HepG2 (cell line): ENCODE measurements around the gene ISCA1. TPM values are rescaled to one million over a fixed set of nuclear protein-coding genes. Genes with fewer than 3 reads are reported as not detected.

Experiments
- ATAC-seq: fragments of 200-7000 bp; cut with Tn5 transposase; 3 replicates; pipeline ENCODE4 v1.9.1; 2020; ENCODE audit warnings: mild to moderate bottlenecking, moderate library complexity
- BruUV-seq: library from RNA; stranded (reverse); fragments of 400-500 nt; replicated peaks from 2 replicates; lab custom pipeline; 2021; lab: Mats Ljungman, UMichigan
- CTCF ChIA-PET: fragments of 300-600 bp; formaldehyde crosslinking; extraction: SDS; loops from one replicate; lab custom pipeline; 2021; ENCODE audit warnings: low total read pairs, inconsistent platforms, low intra/inter-chr PET ratio; lab: Yijun Ruan, JAX
- POLR2A ChIA-PET: fragments of 350-600 bp; sonication (Branson Sonifier 250); formaldehyde crosslinking; loops from one replicate; lab custom pipeline; 2020; ENCODE audit warnings: antibody characterized with exemption, inconsistent platforms; lab: Yijun Ruan, JAX
- DNase-seq: peaks from one replicate; pipeline ENCODE4 v3.0.0-alpha.2; 2015; ENCODE audit warnings: low spot score
- FAIRE-seq: peaks from 3 replicates; lab custom pipeline; 2011; peaks lifted over from hg19 to GRCh38; lab: Jason Lieb, UNC
- H2AFZ ChIP-seq: one replicate; pipeline ENCODE4 v1.6.1; 2011; ENCODE audit warnings: low read length, inconsistent platforms
- H3K27ac ChIP-seq: fragments of 300-600 bp; 3 replicates; pipeline ENCODE4 v1.8.0; 2011; ENCODE audit warnings: mixed run types, mild to moderate bottlenecking, mixed read lengths, low read length, inconsistent platforms; ENCODE audit not compliant: insufficient read depth; ENCODE audit errors: extremely low read length
- H3K27me3 ChIP-seq, 2 experiments: fragments of 200-600 bp in 1 of 2; 2 replicates in 1 of 2; 3 replicates in 1 of 2; pipeline versions ENCODE4 v1.6.0 to v1.8.0; 2011; ENCODE audit warnings: low read length in 2 of 2, mild to moderate bottlenecking in 2 of 2, moderate library complexity in 2 of 2, inconsistent platforms in 1 of 2; ENCODE audit not compliant: insufficient read depth in 2 of 2, control insufficient read depth in 1 of 2
- H3K36me3 ChIP-seq, 2 experiments: fragments of 200-600 bp in 1 of 2; replicated peaks in 1 of 2; 2 replicates in 1 of 2; 3 replicates in 1 of 2; pipeline versions ENCODE4 v1.5.1 to v1.8.0; 2011; ENCODE audit warnings: low read length in 2 of 2, inconsistent platforms in 1 of 2; ENCODE audit not compliant: insufficient read depth in 2 of 2, control insufficient read depth in 1 of 2
- H3K4me1 ChIP-seq: 2 replicates; pipeline ENCODE4 v1.5.1; 2012; ENCODE audit warnings: low read length, inconsistent platforms; ENCODE audit not compliant: insufficient read depth
- H3K4me2 ChIP-seq: 2 replicates; pipeline ENCODE4 v1.6.0; 2011; ENCODE audit warnings: low read depth, low read length, inconsistent platforms
- H3K4me3 ChIP-seq, 3 experiments: fragments of 200-600 bp in 1 of 3; sonication (generic), shearing (Covaris generic) in 1 of 3; replicated peaks in 1 of 3; 2 replicates each; pipeline ENCODE4 v1.5.1; 2011 to 2016; ENCODE audit warnings: low read length in 3 of 3, inconsistent platforms in 2 of 3, low read depth in 2 of 3, mild to moderate bottlenecking in 2 of 3, control low read depth in 1 of 3, mixed read lengths in 1 of 3; ENCODE audit not compliant: insufficient read depth in 1 of 3
- H3K79me2 ChIP-seq: one replicate; pipeline ENCODE4 v1.6.1; 2011; ENCODE audit warnings: low read length, inconsistent platforms; ENCODE audit not compliant: insufficient read depth
- H3K9ac ChIP-seq: 2 replicates; pipeline ENCODE4 v1.6.0; 2011; ENCODE audit warnings: mild to moderate bottlenecking, low read depth, low read length, inconsistent platforms; ENCODE audit not compliant: insufficient read depth
- H3K9me3 ChIP-seq: 2 replicates; pipeline ENCODE4 v1.5.1; 2012; ENCODE audit warnings: mild to moderate bottlenecking, low read length
- H4K20me1 ChIP-seq: 2 replicates; pipeline ENCODE4 v1.6.0; 2011; ENCODE audit warnings: inconsistent platforms, mild to moderate bottlenecking, low read length, moderate library complexity; ENCODE audit not compliant: insufficient read depth
- ARNT ChIP-seq: fragments of 450-650 bp; IDR thresholded peaks from 2 replicates; pipeline ENCODE4 v1.6.1; 2017
- BCLAF1 ChIP-seq: fragments of 450-650 bp; IDR thresholded peaks from 2 replicates; pipeline ENCODE4 v1.6.1; 2017; ENCODE audit warnings: mild to moderate bottlenecking
- BHLHE40 ChIP-seq: IDR thresholded peaks from 2 replicates; pipeline ENCODE4 v1.6.1; 2011; ENCODE audit warnings: low read length, improper control_type of control experiment
- ETV6 ChIP-seq: sonication (generic); formaldehyde crosslinking; conservative IDR thresholded peaks from 2 replicates; pipeline ENCODE4 v1.4.0; 2020; ENCODE audit warnings: missing genetic modification reagents
- JARID2 ChIP-seq: sonication (generic); formaldehyde crosslinking; IDR thresholded peaks from 2 replicates; pipeline ENCODE4 v1.8.1; 2023; ENCODE audit warnings: missing genetic modification reagents, inconsistent platforms; ENCODE audit not compliant: insufficient replicate concordance
- MXI1 ChIP-seq: IDR thresholded peaks from 3 replicates; pipeline ENCODE4 v1.6.1; 2012; ENCODE audit warnings: low read depth, low read length, inconsistent platforms, borderline replicate concordance
- RCOR2 ChIP-seq: IDR thresholded peaks from 2 replicates; pipeline ENCODE4 v1.6.1; 2016; ENCODE audit warnings: missing biosample characterization, missing genetic modification reagents
- SALL2 ChIP-seq: sonication (generic); formaldehyde crosslinking; IDR thresholded peaks from 2 replicates; pipeline ENCODE4 v1.8.1; 2023; ENCODE audit warnings: mild to moderate bottlenecking, missing genetic modification reagents, inconsistent platforms
- SMAD1 ChIP-seq: sonication (generic); formaldehyde crosslinking; IDR thresholded peaks from 2 replicates; pipeline ENCODE4 v1.4.0; 2020; ENCODE audit warnings: missing genetic modification reagents, low read depth, mild to moderate bottlenecking, borderline replicate concordance
- SMYD3 ChIP-seq: sonication (generic); formaldehyde crosslinking; IDR thresholded peaks from 2 replicates; pipeline ENCODE4 v1.8.1; 2023; ENCODE audit warnings: mild to moderate bottlenecking, missing genetic modification reagents
- SNAPC4 ChIP-seq: sonication (generic); formaldehyde crosslinking; IDR thresholded peaks from 2 replicates; pipeline ENCODE4 v1.4.0; 2020; ENCODE audit warnings: mild to moderate bottlenecking, missing genetic modification reagents
- SUZ12 ChIP-seq: fragments of 150-350 bp; IDR thresholded peaks from 2 replicates; pipeline ENCODE4 v1.6.1; 2014; ENCODE audit warnings: low read depth, low read length
- ZNF362 ChIP-seq: sonication (generic); formaldehyde crosslinking; IDR thresholded peaks from 2 replicates; pipeline ENCODE4 v1.4.0; 2020; ENCODE audit warnings: missing genetic modification reagents, mild to moderate bottlenecking, borderline replicate concordance
- ZNF430 ChIP-seq: sonication (generic); formaldehyde crosslinking; IDR thresholded peaks from 2 replicates; pipeline ENCODE4 v1.9.0; 2021; ENCODE audit warnings: mild to moderate bottlenecking, missing genetic modification reagents
- ZNF564 ChIP-seq: sonication (generic); formaldehyde crosslinking; IDR thresholded peaks from 2 replicates; pipeline ENCODE4 v1.8.1; 2023; ENCODE audit warnings: mild to moderate bottlenecking, missing genetic modification reagents
- ZNF639 ChIP-seq: conservative IDR thresholded peaks from 2 replicates; pipeline ENCODE4 v1.6.1; 2018; ENCODE audit warnings: missing genetic modification reagents
- ZNF780A ChIP-seq: sonication (generic); formaldehyde crosslinking; IDR thresholded peaks from 2 replicates; pipeline ENCODE4 v1.8.0; 2022; ENCODE audit warnings: mild to moderate bottlenecking, missing genetic modification reagents, moderate library complexity
- WGBS: methylation state at CpG from one replicate; pipeline ENCODE4 v1.1.6; 2017; ENCODE audit warnings: low lambda C conversion rate; 5-methylcytosine and 5-hydroxymethylcytosine counted together
- in situ Hi-C: cut with HindIII; loops from 2 replicates; pipeline ENCODE4 v1.10.0; 2017; ENCODE audit warnings: low pct_unique_long_range_greater_than_20kb; ENCODE audit not compliant: extremely low pct_ligation_motif_present
- intact Hi-C: fragments of 100-400 bp; cut with micrococcal nuclease; formaldehyde crosslinking; loops from one replicate; pipeline ENCODE4 v1.10.0; 2022; ENCODE audit not compliant: unreplicated experiment
- polyA plus RNA-seq, 8 experiments: library from polyadenylated mRNA; depleted of rRNA in 3 of 8; stranded (reverse) in 7 of 8; unstranded in 1 of 8; fragments of >200 nt; fragmentation: Illumina TruSeq in 4 of 8; extraction: Trizol in 4 of 8; gene quantifications; 2 replicates each; pipeline versions ENCODE4 v1.2.1 to v1.2.3, GENCODE V29; 2011 to 2016; ENCODE audit warnings: low read depth in 4 of 8, missing spikeins in 1 of 8, mixed read lengths in 1 of 8; ENCODE audit not compliant: insufficient read depth in 1 of 8
- total RNA-seq, 5 experiments: library from RNA; depleted of rRNA; stranded (reverse); fragments of >200 nt; fragmentation: Illumina TruSeq; extraction: Trizol; gene quantifications; 2 replicates each; pipeline ENCODE4 v1.2.3, GENCODE V29; 2016; ENCODE audit warnings: low read depth in 1 of 5

ISCA1 gene
- total and polyA plus RNA-seq, 2 of the 13 experiments (the other 11 are each of a cell fraction or from before 2014, with no cell fraction given) = 29.2 to 40.9 TPM

- POLR2A ChIA-PET = no interaction called here
- ATAC-seq (no peak; the same call in 2 of the 3 replicates), FAIRE-seq (no peak), DNase-seq (no peak)
- H3K9me3 ChIP-seq = no peaks in the 10 kb centered on the region
- 98% methylated on average over 4 of the region's 4 CpGs for WGBS
- H3K4me1 ChIP-seq = no peaks in the 10 kb centered on the region
- no peaks in the 10 kb centered on the region for H4K20me1 ChIP-seq
- peaks cover 12 to 22% of the 10 kb centered on the region in 2 experiments for H3K36me3 ChIP-seq
- no peaks in the 10 kb centered on the region for H3K27me3 ChIP-seq
- no peak overlapping the region for H3K4me3 ChIP-seq
- no peaks in the 10 kb centered on the region for H3K79me2 ChIP-seq
- H2AFZ ChIP-seq = no peak overlapping the region
- intact Hi-C loops (no loop called here), in situ Hi-C loops (no loop called here)
- CTCF ChIA-PET = no interaction called here
- BruUV-seq = no TSS peak
- H3K4me2 ChIP-seq = no peak overlapping the region
- H3K9ac ChIP-seq = no peak overlapping the region
- no peak overlapping the region for H3K27ac ChIP-seq
- TF ChIP-seq RCOR2 (CRISPR knock-in tag) = no peak
- no peak for TF ChIP-seq ZNF780A (CRISPR knock-in tag)
- no peak for TF ChIP-seq JARID2 (CRISPR knock-in tag)
- TF ChIP-seq BHLHE40 = no peak
- TF ChIP-seq ZNF639 (CRISPR knock-in tag) = no peak
- TF ChIP-seq SALL2 (CRISPR knock-in tag) = no peak
- TF ChIP-seq SUZ12 = no peak
- no peak for TF ChIP-seq ARNT
- no peak for TF ChIP-seq SMYD3
- TF ChIP-seq ZNF564 = no peak
- no peak for TF ChIP-seq SMAD1 (CRISPR knock-in tag)
- no peak for TF ChIP-seq ZNF430 (CRISPR knock-in tag)
- no peak for TF ChIP-seq ZNF362 (CRISPR knock-in tag)
- no peak for TF ChIP-seq BCLAF1
- no peak for TF ChIP-seq MXI1
- no peak for TF ChIP-seq ETV6 (CRISPR knock-in tag)
- TF ChIP-seq SNAPC4 (CRISPR knock-in tag) = no peak
These were observed 19.8 kb downstream of the ISCA1 start for GRCh38 chr9:86262492-86262891.
